Endothelial cell of umbilical vein (primary cell): ENCODE measurements around the gene OCLN.

Experiments used
- POLR2AphosphoS5 ChIP-seq: IDR thresholded peaks from 2 replicates; pipeline ENCODE4 v1.6.1; 2012; ENCODE audit warnings: low read depth, mild to moderate bottlenecking, control low read depth, low read length, moderate library complexity; ENCODE audit not compliant: insufficient read depth
- TF ChIP-seq, protein P1 (sequence below), 2 donors: IDR thresholded peaks; 1 replicate in 1 of 2; 2 replicates in 1 of 2; pipeline ENCODE4 v1.5.1; 2011; ENCODE audit warnings: low read length in 2 of 2, mild to moderate bottlenecking in 2 of 2, moderate library complexity in 2 of 2, control low read depth in 1 of 2, inconsistent platforms in 1 of 2, low read depth in 1 of 2; ENCODE audit not compliant: insufficient read depth in 1 of 2; ENCODE audit errors: extremely low read depth in 1 of 2

DNA sequence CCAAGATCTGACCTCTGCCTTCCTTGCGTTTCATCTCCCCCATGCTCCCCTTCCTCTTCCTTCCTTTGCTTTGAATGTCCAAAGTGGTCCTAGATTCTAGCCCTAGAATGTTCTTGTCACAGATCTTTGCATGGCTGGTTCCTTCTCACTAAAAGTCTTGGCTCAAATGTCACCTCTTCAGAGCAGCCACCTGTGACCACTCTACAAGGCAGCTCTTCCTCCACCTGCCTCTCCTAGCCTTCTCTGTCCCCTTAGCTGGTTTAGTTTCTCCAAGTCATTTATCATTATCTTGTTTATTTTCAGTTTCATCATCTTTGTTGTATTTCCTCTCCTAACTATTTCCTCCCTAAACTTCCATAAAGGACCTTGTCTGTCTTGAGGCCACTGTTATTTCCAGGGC, 7.1 kb upstream of the OCLN start:
- TF ChIP-seq, protein P1, sequence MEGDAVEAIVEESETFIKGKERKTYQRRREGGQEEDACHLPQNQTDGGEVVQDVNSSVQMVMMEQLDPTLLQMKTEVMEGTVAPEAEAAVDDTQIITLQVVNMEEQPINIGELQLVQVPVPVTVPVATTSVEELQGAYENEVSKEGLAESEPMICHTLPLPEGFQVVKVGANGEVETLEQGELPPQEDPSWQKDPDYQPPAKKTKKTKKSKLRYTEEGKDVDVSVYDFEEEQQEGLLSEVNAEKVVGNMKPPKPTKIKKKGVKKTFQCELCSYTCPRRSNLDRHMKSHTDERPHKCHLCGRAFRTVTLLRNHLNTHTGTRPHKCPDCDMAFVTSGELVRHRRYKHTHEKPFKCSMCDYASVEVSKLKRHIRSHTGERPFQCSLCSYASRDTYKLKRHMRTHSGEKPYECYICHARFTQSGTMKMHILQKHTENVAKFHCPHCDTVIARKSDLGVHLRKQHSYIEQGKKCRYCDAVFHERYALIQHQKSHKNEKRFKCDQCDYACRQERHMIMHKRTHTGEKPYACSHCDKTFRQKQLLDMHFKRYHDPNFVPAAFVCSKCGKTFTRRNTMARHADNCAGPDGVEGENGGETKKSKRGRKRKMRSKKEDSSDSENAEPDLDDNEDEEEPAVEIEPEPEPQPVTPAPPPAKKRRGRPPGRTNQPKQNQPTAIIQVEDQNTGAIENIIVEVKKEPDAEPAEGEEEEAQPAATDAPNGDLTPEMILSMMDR (IDR thresholded peaks at IDR 0.05; ENCODE audit: extremely low read depth in 1 of 2, insufficient read depth in 1 of 2, low read depth in 1 of 2, low read length in 2 of 2) = no peak
- no peak for TF ChIP-seq POLR2AphosphoS5
